C4-2B (cell line): Measurements from ENCODE around the gene TMEM183A.

ENCODE experiments used
- ZFX ChIP-seq: fragments of 450-650 bp; IDR thresholded peaks from 2 replicates; pipeline ENCODE4 v1.6.1; 2017
- TF ChIP-seq, protein P1 (sequence below): fragments of 450-650 bp; conservative IDR thresholded peaks from 2 replicates; pipeline ENCODE4 v1.5.1; 2017; ENCODE audit warnings: mild to moderate bottlenecking

DNA sequence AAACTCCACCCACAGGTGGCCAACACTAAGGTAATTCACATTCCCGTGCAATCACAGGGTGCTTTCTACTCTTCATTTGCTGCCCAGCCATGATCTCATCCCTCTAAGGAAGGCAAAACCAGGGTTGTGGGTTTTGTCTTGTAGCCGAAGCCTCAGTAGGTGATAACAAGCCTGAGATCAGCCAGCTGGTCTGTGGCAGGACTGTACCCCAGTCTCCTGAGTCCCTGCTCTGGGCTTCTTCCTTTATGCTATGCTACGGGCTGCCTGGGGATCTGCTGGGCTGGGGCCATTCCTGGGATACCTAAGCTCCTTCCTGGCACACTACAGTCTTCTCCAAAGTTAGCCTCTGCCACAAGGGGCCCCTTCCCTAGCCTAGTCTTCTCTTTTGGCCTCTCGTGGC, 29.0 kb downstream of the TMEM183A start:
- TF ChIP-seq, protein P1, sequence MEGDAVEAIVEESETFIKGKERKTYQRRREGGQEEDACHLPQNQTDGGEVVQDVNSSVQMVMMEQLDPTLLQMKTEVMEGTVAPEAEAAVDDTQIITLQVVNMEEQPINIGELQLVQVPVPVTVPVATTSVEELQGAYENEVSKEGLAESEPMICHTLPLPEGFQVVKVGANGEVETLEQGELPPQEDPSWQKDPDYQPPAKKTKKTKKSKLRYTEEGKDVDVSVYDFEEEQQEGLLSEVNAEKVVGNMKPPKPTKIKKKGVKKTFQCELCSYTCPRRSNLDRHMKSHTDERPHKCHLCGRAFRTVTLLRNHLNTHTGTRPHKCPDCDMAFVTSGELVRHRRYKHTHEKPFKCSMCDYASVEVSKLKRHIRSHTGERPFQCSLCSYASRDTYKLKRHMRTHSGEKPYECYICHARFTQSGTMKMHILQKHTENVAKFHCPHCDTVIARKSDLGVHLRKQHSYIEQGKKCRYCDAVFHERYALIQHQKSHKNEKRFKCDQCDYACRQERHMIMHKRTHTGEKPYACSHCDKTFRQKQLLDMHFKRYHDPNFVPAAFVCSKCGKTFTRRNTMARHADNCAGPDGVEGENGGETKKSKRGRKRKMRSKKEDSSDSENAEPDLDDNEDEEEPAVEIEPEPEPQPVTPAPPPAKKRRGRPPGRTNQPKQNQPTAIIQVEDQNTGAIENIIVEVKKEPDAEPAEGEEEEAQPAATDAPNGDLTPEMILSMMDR, result no peak
- no peak for TF ChIP-seq ZFX
